GM23248 (cell line): ENCODE data around the gene TULP4.

Experiments
- EZH2 ChIP-seq: fragments of 200-600 bp; sonication (generic); IDR thresholded peaks from 2 replicates; pipeline ENCODE4 v1.6.1; 2018; ENCODE audit warnings: antibody characterized with exemption, mild to moderate bottlenecking; ENCODE audit not compliant: insufficient read depth, poor library complexity, severe bottlenecking
- EZH2phosphoT487 ChIP-seq: fragments of 200-600 bp; sonication (generic); IDR thresholded peaks from 2 replicates; pipeline ENCODE4 v1.6.1; 2018; ENCODE audit warnings: antibody characterized with exemption, moderate library complexity, mild to moderate bottlenecking, low read depth; ENCODE audit not compliant: insufficient read depth

- TF ChIP-seq EZH2phosphoT487 (no peak), EZH2 (no peak)
These were observed 236.3 kb downstream of the TULP4 start for GRCh38 chr6:158548418-158549161.
